ENCODE data around the gene PLEKHS1. TPM values are rescaled to one million over a fixed set of nuclear protein-coding genes. Genes with fewer than 3 reads are reported as not detected.

Gene PLEKHS1
- not detected in 2 replicates for total RNA-seq (2014; rRNA removed; shearing (Covaris generic); ENCODE audit: low replicate concordance)

- no peak within 1 kb of the TSS for H3K4me3 ChIP-seq
- no peak for DNase-seq
- no peaks in the 10 kb centered on the region for H3K36me3 ChIP-seq
- no peaks in the 10 kb centered on the region for H3K27me3 ChIP-seq
- H3K9me3 ChIP-seq, result no peaks in the 10 kb centered on the region
Observed at GRCh38 chr10:113751181-113751732, at the start of gene PLEKHS1. TSS of gene PLEKHS1 (plus strand) at chr10:113751682. CDS start at chr10:113755278, 3,596 bp downstream.

DNA sequence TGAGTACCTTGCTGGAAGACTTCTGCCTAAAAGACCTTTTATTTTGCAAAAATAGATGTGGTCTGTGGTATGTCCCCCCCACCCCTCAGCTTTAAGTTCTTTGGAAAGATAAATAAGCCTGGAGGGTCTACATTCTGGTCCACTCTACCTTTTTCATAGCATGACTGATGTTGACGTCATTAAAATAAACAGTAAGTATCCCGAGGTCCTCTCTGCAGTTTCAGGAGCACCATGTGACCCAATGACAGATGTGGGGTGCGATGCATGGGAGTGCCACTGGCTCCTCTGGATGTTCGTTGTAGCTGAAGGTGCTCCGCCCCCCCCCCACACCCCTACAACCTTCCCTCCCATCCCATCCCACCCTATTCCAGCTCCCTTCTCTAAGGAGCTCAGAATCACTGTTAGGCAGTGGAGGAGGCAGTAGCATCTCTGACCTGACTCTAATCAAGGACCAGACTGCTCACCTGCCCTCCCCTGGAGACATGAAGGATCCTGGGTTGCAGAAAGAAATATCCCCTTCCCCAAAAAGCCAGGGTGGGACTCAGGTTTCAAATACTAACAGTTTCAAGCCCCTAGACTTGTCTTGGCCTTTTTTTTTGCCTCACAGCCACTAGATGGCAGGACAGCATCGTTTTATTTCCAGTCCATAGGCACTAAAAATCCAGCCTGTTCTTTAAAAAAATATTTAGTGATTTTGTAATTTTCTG, 46.7 kb upstream of the PLEKHS1 start:
- no peaks in the 10 kb centered on the region for H3K27me3 ChIP-seq
- peak; percentile 4 for DNase-seq

DNA sequence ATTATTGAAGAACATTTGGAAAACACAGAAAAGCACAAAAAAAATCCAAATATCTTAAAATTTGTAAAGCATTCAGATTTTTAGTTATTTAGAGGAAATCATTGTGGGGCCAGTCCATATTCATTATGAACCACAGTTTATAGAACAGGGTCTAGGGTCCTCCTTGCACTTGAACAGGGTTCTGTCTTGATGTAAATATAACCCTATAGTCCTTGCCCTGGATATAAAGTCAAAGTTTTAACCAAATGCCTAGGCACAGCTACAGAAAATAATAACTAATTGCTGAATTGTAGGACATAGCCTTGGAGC, 46.2 kb upstream of the PLEKHS1 start:
- no peaks in the 10 kb centered on the region for H3K9me3 ChIP-seq
- peaks cover 3% of the 10 kb centered on the region; the same call in 1 of the 2 replicates for H3K36me3 ChIP-seq
- H3K4me3 ChIP-seq, result no peak overlapping the region
- no peaks in the 10 kb centered on the region for H3K27me3 ChIP-seq
- no peak for DNase-seq

More for the DNA sequence above, 46.7 kb upstream of the PLEKHS1 start:
- peaks cover 3% of the 10 kb centered on the region; the same call in 1 of the 2 replicates for H3K36me3 ChIP-seq
- H3K9me3 ChIP-seq, result no peaks in the 10 kb centered on the region
- H3K4me3 ChIP-seq, result no peak overlapping the region

DNA sequence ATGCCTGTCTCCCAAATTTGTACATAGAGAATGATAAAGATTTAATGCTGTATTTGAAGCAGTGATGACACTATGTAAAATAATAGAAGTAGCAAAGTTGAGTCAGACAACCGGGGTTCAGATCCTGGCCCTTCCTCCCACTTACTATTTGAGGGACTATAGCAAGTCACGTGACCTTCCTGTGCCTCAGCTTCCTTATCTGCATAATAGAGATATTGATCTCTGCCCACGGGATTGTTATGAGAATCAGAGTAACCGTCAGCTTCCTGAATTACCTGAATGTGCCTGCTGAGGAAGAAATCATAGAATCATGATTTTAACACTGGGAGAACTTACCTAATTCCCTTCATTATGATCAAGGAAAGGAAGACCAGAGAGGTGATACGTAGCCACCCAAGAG, 44.9 kb upstream of the PLEKHS1 start:
- Histone ChIP-seq H3K9me3 (no peaks in the 10 kb centered on the region), H3K36me3 (peaks cover 3% of the 10 kb centered on the region), H3K27me3 (no peaks in the 10 kb centered on the region), H3K4me3 (no peak overlapping the region)
- no peak for DNase-seq

DNA sequence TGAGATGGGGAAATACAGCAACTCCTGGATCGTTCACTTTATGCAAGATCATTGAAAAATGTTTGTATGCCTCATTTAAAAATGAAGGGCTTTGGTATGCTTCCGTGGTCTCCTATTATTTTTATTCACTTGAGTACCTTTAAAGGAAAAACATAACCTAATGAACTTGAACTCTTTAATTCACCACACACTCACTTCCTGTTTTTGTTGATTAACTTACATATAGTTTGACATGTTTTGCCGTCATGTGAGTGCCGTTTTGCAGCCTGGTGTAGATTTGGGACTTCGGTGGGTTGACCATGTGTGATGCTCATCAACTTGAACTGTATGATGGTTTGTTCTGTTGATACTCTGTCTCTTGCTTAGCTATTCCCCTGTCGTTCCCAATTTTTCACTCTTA, 42.8 kb upstream of the PLEKHS1 start:
- H3K4me3 ChIP-seq, result no peak overlapping the region
- no peaks in the 10 kb centered on the region; the same call in none of the 2 replicates for H3K36me3 ChIP-seq
- no peaks in the 10 kb centered on the region for H3K9me3 ChIP-seq
- H3K27me3 ChIP-seq, result no peaks in the 10 kb centered on the region
- no peak for DNase-seq

DNA sequence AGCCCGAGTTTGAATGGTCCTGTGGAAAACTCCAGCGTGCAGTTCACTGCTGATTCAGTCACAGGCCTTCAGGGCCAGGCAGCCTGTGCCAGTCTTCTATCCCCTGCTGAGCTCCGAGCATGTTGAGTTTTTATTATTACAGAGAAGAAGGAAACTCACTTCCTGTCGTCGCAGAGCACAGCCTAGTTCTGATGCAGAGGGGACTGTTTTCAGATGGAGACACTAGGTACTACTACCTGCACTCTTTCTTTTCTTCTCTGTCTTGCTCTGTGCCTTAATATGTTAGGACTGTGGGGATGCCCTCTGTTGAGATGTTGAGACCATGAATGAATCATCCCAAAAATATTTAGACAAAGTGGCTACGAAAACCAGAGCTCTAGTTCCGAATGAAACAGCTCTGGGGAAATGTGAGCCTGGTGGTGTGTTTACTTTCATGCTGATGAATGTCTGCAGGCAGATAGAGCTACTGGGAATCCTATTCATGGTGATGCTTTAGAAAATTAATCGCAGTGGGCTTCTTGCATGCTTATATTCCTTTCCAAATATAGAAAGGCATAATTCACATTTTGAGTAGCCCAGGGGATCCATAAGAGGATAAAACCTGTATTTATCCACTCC, 42.2 kb upstream of the PLEKHS1 start:
- Histone ChIP-seq H3K9me3 (no peaks in the 10 kb centered on the region), H3K4me3 (no peak overlapping the region), H3K27me3 (no peaks in the 10 kb centered on the region), H3K36me3 (no peaks in the 10 kb centered on the region; the same call in none of the 2 replicates)
- peak; percentile 50 for DNase-seq

DNA sequence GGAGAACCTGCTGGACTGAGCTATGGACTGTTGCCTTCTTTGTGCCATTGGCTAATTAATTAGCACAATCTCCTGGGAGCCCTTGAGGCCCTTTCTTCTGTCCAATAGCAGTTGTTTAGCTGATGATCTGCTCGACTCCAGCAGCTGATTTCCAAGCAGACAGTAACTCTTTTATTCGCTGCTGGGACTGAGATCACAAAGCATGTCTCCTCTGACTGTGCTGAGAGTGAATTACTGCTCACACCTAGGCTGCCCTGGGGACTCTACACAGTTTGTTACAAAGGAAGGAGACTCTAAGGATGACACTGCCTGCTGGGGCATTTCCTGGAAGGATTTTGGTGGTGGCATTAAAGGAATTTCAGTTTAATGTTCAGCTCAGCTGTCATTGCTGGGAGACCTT, 40.3 kb upstream of the PLEKHS1 start:
- H3K36me3 ChIP-seq, result no peaks in the 10 kb centered on the region; the same call in none of the 2 replicates
- H3K27me3 ChIP-seq, result no peaks in the 10 kb centered on the region
- H3K4me3 ChIP-seq, result no peak overlapping the region
- DNase-seq, result no peak
- no peaks in the 10 kb centered on the region for H3K9me3 ChIP-seq

GRCh38 chr10:113712024-113712423, 39.5 kb upstream of the PLEKHS1 start:
- no peaks in the 10 kb centered on the region for H3K27me3 ChIP-seq
- H3K36me3 ChIP-seq, result no peaks in the 10 kb centered on the region; the same call in none of the 2 replicates
- H3K4me3 ChIP-seq, result no peak overlapping the region
- no peak for DNase-seq
- no peaks in the 10 kb centered on the region for H3K9me3 ChIP-seq

GRCh38 chr10:113712755-113713639, 38.5 kb upstream of the PLEKHS1 start:
- no peaks in the 10 kb centered on the region for H3K27me3 ChIP-seq
- no peak for DNase-seq
- H3K4me3 ChIP-seq, result no peak overlapping the region
- H3K9me3 ChIP-seq, result no peaks in the 10 kb centered on the region
- no peaks in the 10 kb centered on the region; the same call in none of the 2 replicates for H3K36me3 ChIP-seq

GRCh38 chr10:113713640-113713982, 37.9 kb upstream of the PLEKHS1 start:
- Histone ChIP-seq H3K4me3 (no peak overlapping the region), H3K36me3 (no peaks in the 10 kb centered on the region; the same call in none of the 2 replicates), H3K9me3 (no peaks in the 10 kb centered on the region), H3K27me3 (no peaks in the 10 kb centered on the region)
- no peak for DNase-seq

GRCh38 chr10:113716109-113716910, 35.2 kb upstream of the PLEKHS1 start:
- H3K4me3 ChIP-seq, result no peak overlapping the region
- DNase-seq, result no peak
- no peaks in the 10 kb centered on the region for H3K27me3 ChIP-seq
- H3K36me3 ChIP-seq, result no peaks in the 10 kb centered on the region; the same call in none of the 2 replicates
- H3K9me3 ChIP-seq, result no peaks in the 10 kb centered on the region

DNA sequence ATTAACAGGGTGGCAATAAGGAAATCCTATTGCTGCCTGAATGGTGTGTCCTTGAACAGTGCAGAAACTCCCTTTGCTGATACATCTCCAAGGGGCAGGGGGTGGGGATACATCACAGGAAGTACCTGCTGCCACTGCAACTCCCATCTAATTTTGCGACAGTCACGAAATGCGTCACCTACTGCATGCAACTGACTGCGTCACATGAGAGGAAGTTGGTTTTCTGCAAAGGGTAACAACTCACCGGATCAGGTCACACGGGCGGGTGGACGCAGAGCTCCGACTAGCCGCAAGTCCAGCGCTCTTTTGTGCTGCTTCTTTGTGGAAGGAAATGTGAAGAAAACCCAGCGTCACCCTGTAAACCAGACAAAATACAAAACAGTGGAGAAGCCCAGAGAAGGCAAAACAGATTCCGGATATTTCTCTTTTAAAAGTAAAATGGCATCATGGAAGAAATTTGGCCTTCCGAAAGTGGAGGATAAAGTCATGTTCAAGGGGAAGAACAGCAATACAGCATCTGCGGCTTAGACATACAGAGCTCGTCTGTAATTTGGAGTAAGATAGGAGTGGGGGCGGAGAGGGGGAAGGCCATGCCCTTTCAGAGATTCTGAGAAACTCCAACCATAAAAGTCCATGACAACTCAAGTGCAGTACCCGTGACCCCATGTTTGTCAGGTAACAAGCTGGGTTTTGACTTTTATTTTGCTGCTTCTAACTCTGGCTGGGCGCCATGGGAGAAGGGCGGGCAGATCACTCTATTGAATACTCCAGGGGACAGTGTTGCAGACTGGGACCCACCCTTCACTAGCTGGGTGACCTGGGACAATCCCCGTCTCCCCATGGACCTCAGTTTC, 32.3 kb upstream of the PLEKHS1 start:
- Histone ChIP-seq H3K9me3 (no peaks in the 10 kb centered on the region), H3K4me3 (no peak overlapping the region), H3K36me3 (peaks cover 2% of the 10 kb centered on the region), H3K27me3 (no peaks in the 10 kb centered on the region)
- DNase-seq, result no peak

DNA sequence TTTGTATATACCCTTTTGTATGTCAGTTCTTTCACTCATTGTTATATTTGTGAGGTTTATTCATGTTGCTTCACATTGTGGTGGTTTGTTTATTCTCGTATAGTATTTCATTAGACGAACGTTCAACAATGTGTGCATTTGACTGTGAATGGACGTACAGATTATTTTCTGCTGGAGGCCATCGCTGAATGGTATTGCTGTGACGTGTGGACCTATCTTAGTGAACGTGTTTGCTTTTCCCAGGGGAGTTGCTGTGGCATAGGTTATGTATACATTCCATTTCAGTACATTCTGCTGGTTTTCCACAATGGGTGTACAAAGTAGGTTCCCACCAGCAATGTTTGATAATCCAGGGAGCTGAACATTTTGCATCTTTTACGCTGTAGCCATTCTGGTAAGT, 31.1 kb upstream of the PLEKHS1 start:
- Histone ChIP-seq H3K4me3 (no peak overlapping the region), H3K27me3 (no peaks in the 10 kb centered on the region), H3K36me3 (peaks cover 2% of the 10 kb centered on the region), H3K9me3 (no peaks in the 10 kb centered on the region)
- no peak for DNase-seq

GRCh38 chr10:113732160-113732881, 19.2 kb upstream of the PLEKHS1 start:
- no peak for DNase-seq
- H3K36me3 ChIP-seq, result peaks cover 8% of the 10 kb centered on the region
- no peaks in the 10 kb centered on the region for H3K9me3 ChIP-seq
- no peaks in the 10 kb centered on the region for H3K27me3 ChIP-seq
- no peak overlapping the region for H3K4me3 ChIP-seq

GRCh38 chr10:113732966-113733365, 18.5 kb upstream of the PLEKHS1 start:
- no peaks in the 10 kb centered on the region for H3K9me3 ChIP-seq
- no peak overlapping the region for H3K4me3 ChIP-seq
- H3K36me3 ChIP-seq, result peaks cover 8% of the 10 kb centered on the region
- H3K27me3 ChIP-seq, result no peaks in the 10 kb centered on the region
- DNase-seq, result no peak
